Glutamatergic neuron (in vitro differentiated cells): ENCODE measurements around the gene COBLL1. TPM values are rescaled to one million over a fixed set of nuclear protein-coding genes. Genes with fewer than 3 reads are reported as not detected.

ENCODE experiments used
- DNase-seq: peaks from one replicate; pipeline ENCODE4 v3.0.0; 2022
- H3K27ac Mint-ChIP-seq: one replicate; pipeline ENCODE4 v1.8.0; 2020; ENCODE audit warnings: mild to moderate bottlenecking, mixed read lengths, inconsistent platforms; ENCODE audit not compliant: unreplicated experiment
- H3K27me3 Mint-ChIP-seq: one replicate; pipeline ENCODE4 v1.8.0; 2020; ENCODE audit warnings: mild to moderate bottlenecking, moderate library complexity, mixed read lengths, inconsistent platforms; ENCODE audit not compliant: unreplicated experiment
- H3K36me3 Mint-ChIP-seq: one replicate; pipeline ENCODE4 v1.8.0; 2020; ENCODE audit warnings: mild to moderate bottlenecking, mixed read lengths, inconsistent platforms; ENCODE audit not compliant: unreplicated experiment
- H3K4me1 Mint-ChIP-seq: one replicate; pipeline ENCODE4 v1.8.0; 2020; ENCODE audit warnings: mild to moderate bottlenecking, low read depth, mixed read lengths, inconsistent platforms; ENCODE audit not compliant: unreplicated experiment
- H3K4me3 Mint-ChIP-seq: one replicate; pipeline ENCODE4 v1.8.0; 2020; ENCODE audit warnings: mild to moderate bottlenecking, mixed read lengths, inconsistent platforms; ENCODE audit not compliant: unreplicated experiment
- H3K9me3 Mint-ChIP-seq: one replicate; pipeline ENCODE4 v1.8.0; 2020; ENCODE audit warnings: mild to moderate bottlenecking, moderate library complexity, mixed read lengths, inconsistent platforms; ENCODE audit not compliant: unreplicated experiment
- total RNA-seq: library from RNA; stranded (reverse); fragmentation: NEBNext Ultra II Directional; extraction: Animal tissue kit (Norgen Biotek cat#: 25700); gene quantifications from one replicate; pipeline ENCODE4 v1.2.1, GENCODE V29; 2021; ENCODE audit not compliant: unreplicated experiment
- TF ChIP-seq, protein P1 (sequence below): fragments of 200-600 bp; sonication (generic); IDR thresholded peaks from one replicate; pipeline ENCODE4 v1.5.0; 2021; ENCODE audit not compliant: partially characterized antibody, unreplicated experiment

Gene COBLL1
- total RNA-seq, 1 donor from 2014 or later: 0.91 TPM

DNA sequence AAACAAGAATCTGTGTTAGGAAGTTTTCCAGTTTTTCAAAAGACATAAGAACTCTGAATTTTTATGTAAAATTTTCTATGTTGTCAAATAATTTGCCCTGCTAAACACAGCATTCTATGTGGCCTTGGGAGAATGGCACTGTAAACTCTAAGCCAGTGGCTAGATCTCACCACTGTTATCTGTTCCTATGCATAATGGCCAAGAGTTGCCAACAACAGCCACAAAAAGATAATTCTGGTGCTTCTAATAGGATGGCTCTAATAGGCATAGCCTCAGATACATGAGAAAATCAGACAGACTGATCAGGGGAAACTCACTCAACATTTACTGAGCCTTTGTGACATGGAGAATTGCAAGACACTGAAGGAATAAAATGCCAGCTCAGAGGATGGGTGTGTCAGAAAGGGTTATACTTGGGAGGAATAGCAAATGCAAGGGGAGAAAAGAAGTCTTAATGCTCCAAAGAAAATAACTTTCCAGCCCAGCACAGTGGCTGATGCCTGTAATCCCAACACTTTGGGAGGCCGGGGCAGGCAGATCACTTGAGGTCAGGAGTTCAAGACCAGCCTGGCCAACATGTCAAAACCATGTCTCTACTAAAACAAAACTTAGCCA is 63.7 kb downstream of the COBLL1 start:
- Mint-ChIP-seq H3K4me3 (no peak overlapping the region), H3K4me1 (no peaks in the 10 kb centered on the region), H3K27ac (no peak overlapping the region), H3K36me3 (no peaks in the 10 kb centered on the region), H3K9me3 (no peaks in the 10 kb centered on the region), H3K27me3 (no peaks in the 10 kb centered on the region)
- no peak for DNase-seq
- TF ChIP-seq, protein P1, sequence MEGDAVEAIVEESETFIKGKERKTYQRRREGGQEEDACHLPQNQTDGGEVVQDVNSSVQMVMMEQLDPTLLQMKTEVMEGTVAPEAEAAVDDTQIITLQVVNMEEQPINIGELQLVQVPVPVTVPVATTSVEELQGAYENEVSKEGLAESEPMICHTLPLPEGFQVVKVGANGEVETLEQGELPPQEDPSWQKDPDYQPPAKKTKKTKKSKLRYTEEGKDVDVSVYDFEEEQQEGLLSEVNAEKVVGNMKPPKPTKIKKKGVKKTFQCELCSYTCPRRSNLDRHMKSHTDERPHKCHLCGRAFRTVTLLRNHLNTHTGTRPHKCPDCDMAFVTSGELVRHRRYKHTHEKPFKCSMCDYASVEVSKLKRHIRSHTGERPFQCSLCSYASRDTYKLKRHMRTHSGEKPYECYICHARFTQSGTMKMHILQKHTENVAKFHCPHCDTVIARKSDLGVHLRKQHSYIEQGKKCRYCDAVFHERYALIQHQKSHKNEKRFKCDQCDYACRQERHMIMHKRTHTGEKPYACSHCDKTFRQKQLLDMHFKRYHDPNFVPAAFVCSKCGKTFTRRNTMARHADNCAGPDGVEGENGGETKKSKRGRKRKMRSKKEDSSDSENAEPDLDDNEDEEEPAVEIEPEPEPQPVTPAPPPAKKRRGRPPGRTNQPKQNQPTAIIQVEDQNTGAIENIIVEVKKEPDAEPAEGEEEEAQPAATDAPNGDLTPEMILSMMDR: no peak

DNA sequence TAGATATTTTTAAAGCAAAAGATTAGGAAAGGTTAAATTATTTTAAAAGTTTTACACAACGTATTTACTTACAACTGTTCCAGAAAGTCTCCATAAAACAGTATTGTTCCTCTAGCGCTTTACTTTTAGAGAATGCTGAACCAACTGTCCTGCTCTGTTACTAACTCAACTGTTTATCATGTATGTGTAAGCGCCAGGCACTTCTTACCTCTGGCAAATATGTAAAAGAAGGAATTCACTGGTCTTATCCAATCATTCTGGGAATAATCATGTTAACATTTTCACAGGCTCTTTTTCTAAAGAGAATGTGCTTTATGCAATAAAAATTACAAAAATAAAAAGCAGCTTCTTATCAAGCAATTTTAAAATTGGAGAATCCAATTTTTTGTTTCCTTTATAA is 68.0 kb downstream of the COBLL1 start:
- H3K27ac Mint-ChIP-seq: no peak overlapping the region

DNA sequence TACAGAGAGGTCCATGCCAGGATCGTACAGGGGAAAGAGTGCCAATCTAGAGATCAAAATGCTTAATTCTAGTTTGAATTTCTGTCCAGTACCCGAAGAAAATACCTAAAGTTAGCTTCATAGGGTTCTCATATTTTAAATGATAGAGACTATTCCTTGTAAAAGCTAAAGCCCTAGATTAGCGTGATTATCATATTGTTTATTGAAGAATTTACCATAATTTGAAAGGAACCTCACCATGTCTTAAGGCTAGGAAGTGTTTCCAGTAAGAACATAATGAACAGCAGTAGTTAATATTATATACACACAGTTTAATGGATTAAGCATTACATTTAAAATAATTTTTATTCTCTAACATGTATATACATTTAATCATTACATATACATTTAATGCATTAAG is 68.5 kb downstream of the COBLL1 start:
- no peak for DNase-seq
- H3K4me1 Mint-ChIP-seq: no peaks in the 10 kb centered on the region
- no peak overlapping the region for H3K27ac Mint-ChIP-seq
- H3K36me3 Mint-ChIP-seq: no peaks in the 10 kb centered on the region
- TF ChIP-seq, protein P1: no peak
- H3K4me3 Mint-ChIP-seq: no peak overlapping the region
- no peaks in the 10 kb centered on the region for H3K9me3 Mint-ChIP-seq
- H3K27me3 Mint-ChIP-seq: no peaks in the 10 kb centered on the region

More for the DNA sequence above, 68.0 kb downstream of the COBLL1 start:
- no peaks in the 10 kb centered on the region for H3K4me1 Mint-ChIP-seq
- H3K9me3 Mint-ChIP-seq: no peaks in the 10 kb centered on the region
- no peaks in the 10 kb centered on the region for H3K36me3 Mint-ChIP-seq
- H3K4me3 Mint-ChIP-seq: no peak overlapping the region
- DNase-seq: no peak
- TF ChIP-seq, protein P1: no peak
- H3K27me3 Mint-ChIP-seq: no peaks in the 10 kb centered on the region

DNA sequence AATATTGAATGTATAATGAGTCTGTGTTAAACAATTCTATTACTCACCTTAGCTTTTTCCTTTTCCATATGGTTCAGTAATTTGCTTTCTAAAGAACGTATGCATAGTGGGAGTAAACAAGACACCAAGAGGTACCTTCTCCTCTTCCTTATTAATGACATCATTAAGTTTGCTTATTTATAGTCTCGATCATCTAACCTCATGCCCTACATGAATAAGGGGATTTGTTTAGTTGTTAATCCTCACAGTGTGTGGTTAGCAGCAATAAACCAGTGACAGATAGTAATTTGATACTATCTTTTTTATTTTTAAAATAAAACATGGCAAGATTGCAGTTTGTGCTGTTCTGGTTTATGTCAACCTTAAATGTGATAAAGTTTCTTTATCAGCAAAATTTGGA is 69.7 kb downstream of the COBLL1 start:
- no peak for DNase-seq
- no peak overlapping the region for H3K4me3 Mint-ChIP-seq
- H3K9me3 Mint-ChIP-seq: no peaks in the 10 kb centered on the region
- H3K27me3 Mint-ChIP-seq: no peaks in the 10 kb centered on the region
- TF ChIP-seq, protein P1: no peak
- no peak overlapping the region for H3K27ac Mint-ChIP-seq
- no peaks in the 10 kb centered on the region for H3K36me3 Mint-ChIP-seq
- no peaks in the 10 kb centered on the region for H3K4me1 Mint-ChIP-seq

DNA sequence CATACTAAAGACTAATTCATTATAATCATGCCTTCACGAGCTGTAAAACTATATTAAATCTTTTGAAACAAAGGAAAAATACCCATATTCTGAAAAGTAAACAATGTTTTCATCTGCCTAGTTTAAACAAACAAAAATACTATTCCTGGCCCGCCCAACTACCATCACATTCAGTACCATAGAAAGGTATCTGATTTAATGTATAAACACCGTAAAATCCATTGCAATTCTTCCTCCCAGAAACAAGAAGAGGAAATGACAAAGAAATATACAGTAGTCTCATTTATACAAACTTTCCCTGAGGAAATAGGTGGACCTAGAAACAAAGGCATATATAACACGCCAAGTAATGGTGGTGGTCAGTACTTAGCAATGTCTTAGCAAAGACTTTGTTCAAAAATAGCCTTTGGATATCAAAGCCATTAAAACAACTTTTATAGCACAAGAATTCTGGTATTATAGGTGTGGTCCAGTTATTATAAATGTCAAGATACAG is 71.2 kb downstream of the COBLL1 start:
- no peaks in the 10 kb centered on the region for H3K27me3 Mint-ChIP-seq
- no peaks in the 10 kb centered on the region for H3K36me3 Mint-ChIP-seq
- H3K27ac Mint-ChIP-seq: no peak overlapping the region
- no peaks in the 10 kb centered on the region for H3K4me1 Mint-ChIP-seq
- H3K9me3 Mint-ChIP-seq: no peaks in the 10 kb centered on the region
- TF ChIP-seq, protein P1: no peak
- H3K4me3 Mint-ChIP-seq: no peak overlapping the region
- DNase-seq: no peak
